GM19395 (cell line): ENCODE measurements around the gene STPG1.

Experiments
- ATAC-seq: cut with Tn5 transposase; IDR thresholded peaks from one replicate; pipeline ENCODE4 v1.9.1; 2021; ENCODE audit warnings: mild to moderate bottlenecking, moderate library complexity; ENCODE audit not compliant: unreplicated experiment

STPG1 gene

GRCh38 chr1:24393892-24394291 lies 19.7 kb downstream of the STPG1 start:
- ATAC-seq, result no peak

GRCh38 chr1:24392982-24393650 lies 20.5 kb downstream of the STPG1 start:
- no peak for ATAC-seq

- no peak for ATAC-seq
Measured at GRCh38 chr1:24392604-24392946, 21.0 kb downstream of the STPG1 start.

- ATAC-seq, result peak; percentile 74
Measured at GRCh38 chr1:24391882-24392603, 21.5 kb downstream of the STPG1 start.

GRCh38 chr1:24390924-24391782 lies 22.4 kb downstream of the STPG1 start:
- peak; percentile 42 for ATAC-seq

GRCh38 chr1:24389231-24389678 lies 24.3 kb downstream of the STPG1 start:
- ATAC-seq, result no peak

GRCh38 chr1:24388331-24388885 lies 25.2 kb downstream of the STPG1 start:
- ATAC-seq, result no peak

- ATAC-seq, result no peak
Measured at GRCh38 chr1:24387636-24388175, 25.9 kb downstream of the STPG1 start.

- ATAC-seq, result no peak
Measured at GRCh38 chr1:24386931-24387330, 26.7 kb downstream of the STPG1 start.

- ATAC-seq, result no peak
Measured at GRCh38 chr1:24386241-24386640, 27.3 kb downstream of the STPG1 start.

- no peak for ATAC-seq
Measured at GRCh38 chr1:24385160-24385940, 28.2 kb downstream of the STPG1 start.

GRCh38 chr1:24384251-24385090 lies 29.1 kb downstream of the STPG1 start:
- ATAC-seq, result peak; percentile 76

GRCh38 chr1:24383381-24383940 lies 30.1 kb downstream of the STPG1 start:
- ATAC-seq, result no peak

GRCh38 chr1:24382165-24382577 lies 31.4 kb downstream of the STPG1 start:
- ATAC-seq, result no peak

GRCh38 chr1:24381256-24381655 lies 32.3 kb downstream of the STPG1 start:
- ATAC-seq, result no peak

- no peak for ATAC-seq
Measured at GRCh38 chr1:24380508-24380907, 33.1 kb downstream of the STPG1 start.

GRCh38 chr1:24379733-24380315 lies 33.8 kb downstream of the STPG1 start:
- ATAC-seq, result no peak

GRCh38 chr1:24374891-24375786 lies 38.4 kb downstream of the STPG1 start:
- no peak for ATAC-seq
